SK-N-SH (cell line): ENCODE results near the gene SOCS2. TPM values are rescaled to one million over a fixed set of nuclear protein-coding genes. Genes with fewer than 3 reads are reported as not detected.

Source experiments
- CTCF ChIA-PET: fragments of 300-600, 350-600 bp; formaldehyde crosslinking; extraction: SDS; loops from one replicate; lab custom pipeline; 2021; lab: Yijun Ruan, JAX
- POLR2A ChIA-PET: fragments of 350-600 bp; sonication (Branson Sonifier 250); formaldehyde crosslinking; extraction: SDS; loops from one replicate; lab custom pipeline; 2020; ENCODE audit warnings: antibody characterized with exemption, inconsistent platforms; lab: Yijun Ruan, JAX
- DNase-seq: peaks from one replicate; pipeline ENCODE4 v3.0.0; 2012
- H2AFZ ChIP-seq: fragments of 200-600 bp; sonication (generic); 2 replicates; pipeline ENCODE4 v1.8.1; 2016; ENCODE audit warnings: antibody characterized with exemption, mild to moderate bottlenecking, low read depth
- H3F3A ChIP-seq: fragments of 200-600 bp; sonication (generic); replicated peaks from 2 replicates; pipeline ENCODE3; 2016; ENCODE audit warnings: antibody characterized with exemption, mild to moderate bottlenecking; ENCODE audit not compliant: insufficient read depth
- H3K27ac ChIP-seq, 2 experiments: fragments of 200-500 bp in 1 of 2; fragments of 200-600 bp in 1 of 2; sonication (Bioruptor generic) in 1 of 2; sonication (generic), shearing (Covaris generic) in 1 of 2; 2 replicates each; pipeline versions ENCODE4 v1.5.1 to v1.6.1; 2014 to 2016; ENCODE audit warnings: low read depth in 2 of 2, inconsistent platforms in 1 of 2, low read length in 1 of 2, mild to moderate bottlenecking in 1 of 2, mixed read lengths in 1 of 2
- H3K27me3 ChIP-seq: fragments of 200-600 bp; sonication (generic), shearing (Covaris generic); 2 replicates; pipeline ENCODE4 v1.6.1; 2016; ENCODE audit warnings: mixed run types; ENCODE audit not compliant: insufficient read depth
- H3K36me3 ChIP-seq, 2 experiments: fragments of 200-500 bp in 1 of 2; fragments of 200-600 bp in 1 of 2; sonication (Bioruptor generic) in 1 of 2; sonication (generic) in 1 of 2; replicated peaks in 1 of 2; 2 replicates each; pipeline versions ENCODE3 to v1.5.1; 2014 to 2016; ENCODE audit warnings: low read length in 1 of 2, mild to moderate bottlenecking in 1 of 2; ENCODE audit not compliant: insufficient read depth in 2 of 2, control insufficient read depth in 1 of 2
- H3K4me1 ChIP-seq, 2 experiments: fragments of 200-500 bp in 1 of 2; fragments of 200-600 bp in 1 of 2; sonication (Bioruptor generic) in 1 of 2; sonication (generic), shearing (Covaris generic) in 1 of 2; 2 replicates each; pipeline versions ENCODE4 v1.5.1 to v1.6.1; 2014 to 2016; ENCODE audit warnings: low read depth in 1 of 2, low read length in 1 of 2, mixed run types in 1 of 2; ENCODE audit not compliant: insufficient read depth in 2 of 2, control insufficient read depth in 1 of 2
- H3K4me2 ChIP-seq: fragments of 200-600 bp; sonication (generic), shearing (Covaris generic); 2 replicates; pipeline ENCODE4 v1.6.1; 2017; ENCODE audit warnings: mixed run types
- H3K4me3 ChIP-seq, 2 experiments: fragments of 200-500 bp in 1 of 2; fragments of 200-600 bp in 1 of 2; sonication (Bioruptor generic) in 1 of 2; sonication (generic), shearing (Covaris generic) in 1 of 2; 2 replicates each; pipeline versions ENCODE4 v1.5.1 to v1.8.1; 2014 to 2016; ENCODE audit warnings: low read depth in 2 of 2, inconsistent platforms in 1 of 2, low read length in 1 of 2, mild to moderate bottlenecking in 1 of 2, mixed read lengths in 1 of 2, moderate library complexity in 1 of 2
- H3K79me2 ChIP-seq: fragments of 200-600 bp; sonication (generic); 2 replicates; pipeline ENCODE4 v1.8.1; 2017; ENCODE audit warnings: mild to moderate bottlenecking; ENCODE audit not compliant: insufficient read depth
- H3K9ac ChIP-seq: fragments of 200-600 bp; sonication (generic); 2 replicates; pipeline ENCODE4 v1.6.1; 2017; ENCODE audit warnings: mixed run types
- H3K9me2 ChIP-seq: fragments of 200-600 bp; sonication (generic); 2 replicates; pipeline ENCODE4 v1.6.1; 2017; ENCODE audit warnings: mixed run types
- H3K9me3 ChIP-seq: fragments of 200-600 bp; sonication (generic); 2 replicates; pipeline ENCODE4 v1.6.1; 2017; ENCODE audit warnings: mixed run types, mild to moderate bottlenecking, moderate library complexity
- H4K20me1 ChIP-seq: fragments of 200-600 bp; sonication (generic); 2 replicates; pipeline ENCODE4 v1.6.1; 2017; ENCODE audit warnings: mild to moderate bottlenecking, mixed run types; ENCODE audit not compliant: insufficient read depth
- CHD2 ChIP-seq: fragments of 150-350 bp; IDR thresholded peaks from 2 replicates; pipeline ENCODE4 v1.6.1; 2018; ENCODE audit warnings: low read length; ENCODE audit not compliant: partially characterized antibody
- EZH2phosphoT487 ChIP-seq: fragments of 200-600 bp; sonication (generic); IDR thresholded peaks from 2 replicates; pipeline ENCODE4 v1.6.1; 2017; ENCODE audit warnings: low read depth, mixed run types, mild to moderate bottlenecking, antibody characterized with exemption, moderate library complexity, borderline replicate concordance
- FOSL2 ChIP-seq: IDR thresholded peaks from 2 replicates; pipeline ENCODE4 v1.4.0; 2012; ENCODE audit warnings: low read depth, mild to moderate bottlenecking, moderate library complexity, borderline replicate concordance
- FOXJ3 ChIP-seq: sonication (generic); formaldehyde crosslinking; IDR thresholded peaks from 2 replicates; pipeline ENCODE4 v1.5.1; 2020; ENCODE audit warnings: mild to moderate bottlenecking, missing genetic modification reagents
- FOXM1 ChIP-seq: IDR thresholded peaks from 2 replicates; pipeline ENCODE4 v1.4.0; 2012; ENCODE audit warnings: low read depth, mild to moderate bottlenecking
- MEF2A ChIP-seq: IDR thresholded peaks from 2 replicates; pipeline ENCODE4 v1.4.0; 2012; ENCODE audit warnings: low read depth, borderline replicate concordance
- MXI1 ChIP-seq: IDR thresholded peaks from 2 replicates; pipeline ENCODE4 v1.6.1; 2012; ENCODE audit warnings: mild to moderate bottlenecking, low read depth, low read length, improper control_type of control experiment
- POLR2AphosphoS5 ChIP-seq: IDR thresholded peaks from 2 replicates; pipeline ENCODE4 v1.6.1; 2012; ENCODE audit warnings: low read depth, low read length
- RAD21 ChIP-seq: IDR thresholded peaks from 2 replicates; pipeline ENCODE4 v1.6.1; 2012; ENCODE audit warnings: mild to moderate bottlenecking, low read length
- RCOR1 ChIP-seq: fragments of 150-350 bp; IDR thresholded peaks from 2 replicates; pipeline ENCODE4 v1.6.1; 2017; ENCODE audit warnings: antibody characterized with exemption, low read length
- RFX5 ChIP-seq: IDR thresholded peaks from 2 replicates; pipeline ENCODE4 v1.6.1; 2012; ENCODE audit warnings: mild to moderate bottlenecking, improper control_type of control experiment, low read length
- RXRA ChIP-seq: IDR thresholded peaks from 2 replicates; pipeline ENCODE4 v1.4.0; 2012; ENCODE audit warnings: low read depth, mild to moderate bottlenecking, borderline replicate concordance
- SIN3A ChIP-seq: IDR thresholded peaks from 2 replicates; pipeline ENCODE4 v1.6.1; 2012; ENCODE audit warnings: low read depth, mild to moderate bottlenecking, low read length, moderate library complexity, borderline replicate concordance
- TEAD4 ChIP-seq: IDR thresholded peaks from 2 replicates; pipeline ENCODE4 v1.4.0; 2012; ENCODE audit warnings: mild to moderate bottlenecking, borderline replicate concordance; ENCODE audit not compliant: insufficient read depth
- YY1 ChIP-seq: IDR thresholded peaks from 2 replicates; pipeline ENCODE4 v1.4.0; 2012; ENCODE audit warnings: low read depth, mild to moderate bottlenecking
- WGBS: methylation state at CpG from one replicate; pipeline ENCODE4 v1.1.6; 2017; ENCODE audit warnings: low lambda C conversion rate; 5-methylcytosine and 5-hydroxymethylcytosine counted together
- polyA plus RNA-seq, 3 experiments: library from polyadenylated mRNA; depleted of rRNA; stranded (reverse); fragments of >200 nt; gene quantifications; 2 replicates each; pipeline ENCODE4 v1.2.3, GENCODE V29; 2012
- TF ChIP-seq, protein P1 (sequence below): IDR thresholded peaks from 2 replicates; pipeline ENCODE4 v1.4.0; 2012; ENCODE audit warnings: low read depth, borderline replicate concordance
- TF ChIP-seq, protein P2 (sequence below): IDR thresholded peaks from 2 replicates; pipeline ENCODE4 v1.4.0; 2012; ENCODE audit warnings: low read depth, borderline replicate concordance
- TF ChIP-seq, protein P3 (sequence below): fragments of 150-350 bp; IDR thresholded peaks from 2 replicates; pipeline ENCODE4 v1.6.1; 2016; ENCODE audit warnings: mild to moderate bottlenecking, low read depth, low read length
- TF ChIP-seq, protein P4 (sequence below): IDR thresholded peaks from 2 replicates; pipeline ENCODE4 v1.6.1; 2012; ENCODE audit warnings: mild to moderate bottlenecking, low read depth, low read length, moderate library complexity
- TF ChIP-seq, protein P5 (sequence below): fragments of 200-600 bp; sonication (generic); IDR thresholded peaks from 2 replicates; pipeline ENCODE4 v1.6.1; 2017; ENCODE audit warnings: antibody characterized with exemption, mild to moderate bottlenecking, moderate library complexity
- TF ChIP-seq, protein P6 (sequence below): IDR thresholded peaks from 2 replicates; pipeline ENCODE4 v1.4.0; 2012; ENCODE audit warnings: low read depth

Gene SOCS2
- polyA plus RNA-seq, 1 of the 3 experiments (the other 2 are of a cell fraction): 24.1 TPM

DNA sequence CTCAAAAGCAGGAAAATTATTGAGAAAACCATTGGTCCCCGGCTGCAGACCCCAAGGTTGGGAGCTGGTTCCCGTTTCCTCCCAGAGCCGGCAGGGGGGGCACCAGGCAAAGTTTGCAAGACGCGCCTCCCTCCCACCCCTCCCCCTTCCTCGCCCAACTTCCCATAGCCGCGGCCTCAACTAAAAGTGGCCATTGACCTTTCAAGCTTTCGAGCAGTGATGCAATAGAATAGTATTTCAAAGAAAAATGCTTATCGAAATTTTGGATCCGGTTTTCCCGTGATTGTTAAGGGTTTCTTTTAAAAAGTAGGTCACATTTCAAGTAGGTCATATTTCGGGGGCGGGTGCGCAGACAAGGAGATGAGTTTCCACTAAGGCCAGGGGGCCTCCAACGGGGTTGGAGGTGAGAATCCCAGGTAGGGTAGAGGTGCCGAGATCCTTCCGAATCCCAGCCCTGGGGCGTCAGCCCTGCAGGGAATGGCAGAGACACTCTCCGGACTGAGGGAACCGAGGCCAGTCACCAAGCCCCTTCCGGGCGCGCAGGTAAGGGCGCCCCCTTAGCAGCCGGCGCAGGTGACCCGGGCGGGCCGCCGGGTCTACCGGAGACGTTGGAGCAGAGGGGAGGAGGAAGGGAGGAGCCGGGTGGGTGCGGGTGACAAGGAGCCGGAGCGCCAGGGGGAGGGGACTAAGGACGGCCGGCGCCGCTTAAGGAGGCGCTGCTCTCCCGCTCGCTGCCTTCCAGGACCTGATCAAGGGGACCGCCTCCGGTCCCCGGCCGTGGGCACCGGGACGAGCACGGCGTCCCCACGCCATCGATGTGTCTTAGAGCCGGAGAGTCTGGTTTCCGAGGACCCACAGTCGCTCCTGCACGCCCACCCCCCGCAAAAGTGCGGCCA is 2.6 kb upstream of the SOCS2 start:
- peak overlapping the region; percentile 79 for H2AFZ ChIP-seq
- H3K27me3 ChIP-seq: no peaks in the 10 kb centered on the region
- H3K9me3 ChIP-seq: no peaks in the 10 kb centered on the region
- H3K4me1 ChIP-seq: peaks cover 0 to 17% of the 10 kb centered on the region in 2 experiments; a peak in 1 of 4 replicates
- peak overlapping the region; percentile 71 to 97 for H3K4me3 ChIP-seq
- H3K9ac ChIP-seq: peak overlapping the region; percentile 96
- DNase-seq: peak; percentile 90
- no peaks in the 10 kb centered on the region for H3K9me2 ChIP-seq
- POLR2A ChIA-PET: interaction anchor here (0.7 to 2.5 kb wide), 5 partner anchors 38 to 532 kb away, joined by 3 to 11 read pairs (median 3); partner anchors contain the start of gene CRADD
- peak overlapping the region; percentile 90 to 92 for H3K27ac ChIP-seq
- peak overlapping the region; percentile 100 for H3K4me2 ChIP-seq
- H3K79me2 ChIP-seq: peaks cover 54% of the 10 kb centered on the region
- no peaks in the 10 kb centered on the region for H4K20me1 ChIP-seq
- H3F3A ChIP-seq: no peaks in the 10 kb centered on the region
- CTCF ChIA-PET: interaction anchor here (0.5 to 10.1 kb wide), 55 partner anchors 8 to 582 kb away, joined by 3 to 149 read pairs (median 4); partner anchors contain the start of gene CRADD
- 1% methylated on average over 40 of the region's 60 CpGs for whole genome bisulfite sequencing
- peaks cover 8 to 11% of the 10 kb centered on the region in 2 experiments for H3K36me3 ChIP-seq
- TF ChIP-seq, protein P1, sequence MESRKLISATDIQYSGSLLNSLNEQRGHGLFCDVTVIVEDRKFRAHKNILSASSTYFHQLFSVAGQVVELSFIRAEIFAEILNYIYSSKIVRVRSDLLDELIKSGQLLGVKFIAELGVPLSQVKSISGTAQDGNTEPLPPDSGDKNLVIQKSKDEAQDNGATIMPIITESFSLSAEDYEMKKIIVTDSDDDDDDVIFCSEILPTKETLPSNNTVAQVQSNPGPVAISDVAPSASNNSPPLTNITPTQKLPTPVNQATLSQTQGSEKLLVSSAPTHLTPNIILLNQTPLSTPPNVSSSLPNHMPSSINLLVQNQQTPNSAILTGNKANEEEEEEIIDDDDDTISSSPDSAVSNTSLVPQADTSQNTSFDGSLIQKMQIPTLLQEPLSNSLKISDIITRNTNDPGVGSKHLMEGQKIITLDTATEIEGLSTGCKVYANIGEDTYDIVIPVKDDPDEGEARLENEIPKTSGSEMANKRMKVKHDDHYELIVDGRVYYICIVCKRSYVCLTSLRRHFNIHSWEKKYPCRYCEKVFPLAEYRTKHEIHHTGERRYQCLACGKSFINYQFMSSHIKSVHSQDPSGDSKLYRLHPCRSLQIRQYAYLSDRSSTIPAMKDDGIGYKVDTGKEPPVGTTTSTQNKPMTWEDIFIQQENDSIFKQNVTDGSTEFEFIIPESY: no peak
- TF ChIP-seq FOSL2 (no peak), SIN3A (peak; percentile 69; the same call in 1 of the 2 replicates), RXRA (no peak), RAD21 (peak; percentile 83), FOXM1 (no peak), MXI1 (no peak; the same call in none of the 2 replicates), FOXJ3 (CRISPR knock-in tag) (no peak), MEF2A (no peak), RFX5 (no peak), RCOR1 (no peak), POLR2AphosphoS5 (no peak), EZH2phosphoT487 (no peak), CHD2 (peak; percentile 58), TEAD4 (no peak), YY1 (no peak; the same call in 1 of the 2 replicates)
- TF ChIP-seq, protein P2, sequence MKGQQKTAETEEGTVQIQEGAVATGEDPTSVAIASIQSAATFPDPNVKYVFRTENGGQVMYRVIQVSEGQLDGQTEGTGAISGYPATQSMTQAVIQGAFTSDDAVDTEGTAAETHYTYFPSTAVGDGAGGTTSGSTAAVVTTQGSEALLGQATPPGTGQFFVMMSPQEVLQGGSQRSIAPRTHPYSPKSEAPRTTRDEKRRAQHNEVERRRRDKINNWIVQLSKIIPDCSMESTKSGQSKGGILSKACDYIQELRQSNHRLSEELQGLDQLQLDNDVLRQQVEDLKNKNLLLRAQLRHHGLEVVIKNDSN: no peak
- TF ChIP-seq, protein P3, sequence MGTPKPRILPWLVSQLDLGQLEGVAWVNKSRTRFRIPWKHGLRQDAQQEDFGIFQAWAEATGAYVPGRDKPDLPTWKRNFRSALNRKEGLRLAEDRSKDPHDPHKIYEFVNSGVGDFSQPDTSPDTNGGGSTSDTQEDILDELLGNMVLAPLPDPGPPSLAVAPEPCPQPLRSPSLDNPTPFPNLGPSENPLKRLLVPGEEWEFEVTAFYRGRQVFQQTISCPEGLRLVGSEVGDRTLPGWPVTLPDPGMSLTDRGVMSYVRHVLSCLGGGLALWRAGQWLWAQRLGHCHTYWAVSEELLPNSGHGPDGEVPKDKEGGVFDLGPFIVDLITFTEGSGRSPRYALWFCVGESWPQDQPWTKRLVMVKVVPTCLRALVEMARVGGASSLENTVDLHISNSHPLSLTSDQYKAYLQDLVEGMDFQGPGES: no peak
- TF ChIP-seq, protein P4, sequence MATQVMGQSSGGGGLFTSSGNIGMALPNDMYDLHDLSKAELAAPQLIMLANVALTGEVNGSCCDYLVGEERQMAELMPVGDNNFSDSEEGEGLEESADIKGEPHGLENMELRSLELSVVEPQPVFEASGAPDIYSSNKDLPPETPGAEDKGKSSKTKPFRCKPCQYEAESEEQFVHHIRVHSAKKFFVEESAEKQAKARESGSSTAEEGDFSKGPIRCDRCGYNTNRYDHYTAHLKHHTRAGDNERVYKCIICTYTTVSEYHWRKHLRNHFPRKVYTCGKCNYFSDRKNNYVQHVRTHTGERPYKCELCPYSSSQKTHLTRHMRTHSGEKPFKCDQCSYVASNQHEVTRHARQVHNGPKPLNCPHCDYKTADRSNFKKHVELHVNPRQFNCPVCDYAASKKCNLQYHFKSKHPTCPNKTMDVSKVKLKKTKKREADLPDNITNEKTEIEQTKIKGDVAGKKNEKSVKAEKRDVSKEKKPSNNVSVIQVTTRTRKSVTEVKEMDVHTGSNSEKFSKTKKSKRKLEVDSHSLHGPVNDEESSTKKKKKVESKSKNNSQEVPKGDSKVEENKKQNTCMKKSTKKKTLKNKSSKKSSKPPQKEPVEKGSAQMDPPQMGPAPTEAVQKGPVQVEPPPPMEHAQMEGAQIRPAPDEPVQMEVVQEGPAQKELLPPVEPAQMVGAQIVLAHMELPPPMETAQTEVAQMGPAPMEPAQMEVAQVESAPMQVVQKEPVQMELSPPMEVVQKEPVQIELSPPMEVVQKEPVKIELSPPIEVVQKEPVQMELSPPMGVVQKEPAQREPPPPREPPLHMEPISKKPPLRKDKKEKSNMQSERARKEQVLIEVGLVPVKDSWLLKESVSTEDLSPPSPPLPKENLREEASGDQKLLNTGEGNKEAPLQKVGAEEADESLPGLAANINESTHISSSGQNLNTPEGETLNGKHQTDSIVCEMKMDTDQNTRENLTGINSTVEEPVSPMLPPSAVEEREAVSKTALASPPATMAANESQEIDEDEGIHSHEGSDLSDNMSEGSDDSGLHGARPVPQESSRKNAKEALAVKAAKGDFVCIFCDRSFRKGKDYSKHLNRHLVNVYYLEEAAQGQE: 0 out of 2 replicates have a peak, but pooled peaks have one; percentile 28
- TF ChIP-seq, protein P5, sequence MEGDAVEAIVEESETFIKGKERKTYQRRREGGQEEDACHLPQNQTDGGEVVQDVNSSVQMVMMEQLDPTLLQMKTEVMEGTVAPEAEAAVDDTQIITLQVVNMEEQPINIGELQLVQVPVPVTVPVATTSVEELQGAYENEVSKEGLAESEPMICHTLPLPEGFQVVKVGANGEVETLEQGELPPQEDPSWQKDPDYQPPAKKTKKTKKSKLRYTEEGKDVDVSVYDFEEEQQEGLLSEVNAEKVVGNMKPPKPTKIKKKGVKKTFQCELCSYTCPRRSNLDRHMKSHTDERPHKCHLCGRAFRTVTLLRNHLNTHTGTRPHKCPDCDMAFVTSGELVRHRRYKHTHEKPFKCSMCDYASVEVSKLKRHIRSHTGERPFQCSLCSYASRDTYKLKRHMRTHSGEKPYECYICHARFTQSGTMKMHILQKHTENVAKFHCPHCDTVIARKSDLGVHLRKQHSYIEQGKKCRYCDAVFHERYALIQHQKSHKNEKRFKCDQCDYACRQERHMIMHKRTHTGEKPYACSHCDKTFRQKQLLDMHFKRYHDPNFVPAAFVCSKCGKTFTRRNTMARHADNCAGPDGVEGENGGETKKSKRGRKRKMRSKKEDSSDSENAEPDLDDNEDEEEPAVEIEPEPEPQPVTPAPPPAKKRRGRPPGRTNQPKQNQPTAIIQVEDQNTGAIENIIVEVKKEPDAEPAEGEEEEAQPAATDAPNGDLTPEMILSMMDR: peak; percentile 72
- TF ChIP-seq, protein P6, sequence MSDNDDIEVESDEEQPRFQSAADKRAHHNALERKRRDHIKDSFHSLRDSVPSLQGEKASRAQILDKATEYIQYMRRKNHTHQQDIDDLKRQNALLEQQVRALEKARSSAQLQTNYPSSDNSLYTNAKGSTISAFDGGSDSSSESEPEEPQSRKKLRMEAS: peak; percentile 13; the same call in 1 of the 2 replicates
